Neural cell (in vitro differentiated cells): Measurements from ENCODE around the gene GAMT. TPM values are rescaled to one million over a fixed set of nuclear protein-coding genes. Genes with fewer than 3 reads are reported as not detected.

Experiments
- H2AFZ ChIP-seq: fragments of 200-600, 300-800 bp; sonication (generic), shearing (Covaris generic); 2 replicates; pipeline ENCODE4 v1.6.0; 2014; ENCODE audit warnings: low read depth, mild to moderate bottlenecking, antibody characterized with exemption, low read length, moderate library complexity
- H3F3A ChIP-seq: fragments of 200-600 bp; shearing (Covaris generic); 2 replicates; pipeline ENCODE4 v1.6.1; 2016; ENCODE audit warnings: mild to moderate bottlenecking, moderate library complexity, mixed read lengths, antibody characterized with exemption, low read length; ENCODE audit not compliant: insufficient read depth, poor library complexity, severe bottlenecking
- H3K27ac ChIP-seq: fragments of 200-600, 300-800 bp; sonication (generic), shearing (Covaris generic); 2 replicates; pipeline ENCODE4 v1.5.1; 2014; ENCODE audit warnings: mild to moderate bottlenecking, low read length, moderate library complexity
- H3K27me3 ChIP-seq: fragments of 300-800, 200-600 bp; sonication (generic), shearing (Covaris generic); 2 replicates; pipeline ENCODE4 v1.6.0; 2014; ENCODE audit warnings: mild to moderate bottlenecking, low read depth, low read length, moderate library complexity; ENCODE audit not compliant: insufficient read depth
- H3K36me3 ChIP-seq: fragments of 300-800, 200-600 bp; sonication (generic), shearing (Covaris generic); 2 replicates; pipeline ENCODE4 v1.5.1; 2014; ENCODE audit warnings: mild to moderate bottlenecking, antibody characterized with exemption, low read length, moderate library complexity; ENCODE audit not compliant: insufficient read depth
- H3K4me2 ChIP-seq: fragments of 300-800, 200-600 bp; sonication (generic), shearing (Covaris generic); 2 replicates; pipeline ENCODE4 v1.6.0; 2014; ENCODE audit warnings: mild to moderate bottlenecking, low read length
- H3K4me3 ChIP-seq: fragments of 300-800, 200-600 bp; sonication (generic), shearing (Covaris generic); 2 replicates; pipeline ENCODE4 v1.5.1; 2014; ENCODE audit warnings: mild to moderate bottlenecking, low read length, moderate library complexity
- H3K79me2 ChIP-seq: fragments of 200-600 bp; shearing (Covaris generic); replicated peaks from 2 replicates; pipeline ENCODE4 v1.6.0; 2014; ENCODE audit warnings: mild to moderate bottlenecking, low read length, moderate library complexity; ENCODE audit not compliant: insufficient read depth
- H3K9ac ChIP-seq: fragments of 300-800, 200-600 bp; sonication (generic), shearing (Covaris generic); 2 replicates; pipeline ENCODE4 v1.6.1; 2016; ENCODE audit warnings: mild to moderate bottlenecking, low read length, mixed read lengths
- H3K9me2 ChIP-seq: fragments of 200-600 bp; shearing (Covaris generic); 2 replicates; pipeline ENCODE4 v1.6.1; 2016; ENCODE audit warnings: mild to moderate bottlenecking, low read length, mixed read lengths; ENCODE audit not compliant: insufficient read depth
- H3K9me3 ChIP-seq: fragments of 200-600, 300-800 bp; sonication (generic), shearing (Covaris generic); 2 replicates; pipeline ENCODE4 v1.6.1; 2016; ENCODE audit warnings: mild to moderate bottlenecking, mixed run types, low read length, moderate library complexity, mixed read lengths
- H4K20me1 ChIP-seq: fragments of 200-600 bp; shearing (Covaris generic); 2 replicates; pipeline ENCODE4 v1.6.1; 2016; ENCODE audit warnings: mild to moderate bottlenecking, mixed run types; ENCODE audit not compliant: insufficient read depth
- EP300 ChIP-seq: fragments of 450-650 bp; conservative IDR thresholded peaks from 2 replicates; pipeline ENCODE4 v1.6.1; 2014; ENCODE audit warnings: antibody characterized with exemption, mild to moderate bottlenecking, moderate library complexity; ENCODE audit not compliant: poor library complexity, severe bottlenecking
- EZH2 ChIP-seq: fragments of 200-600, 300-800 bp; shearing (Covaris generic), sonication (generic); IDR thresholded peaks from 2 replicates; pipeline ENCODE4 v1.6.1; 2014; ENCODE audit warnings: antibody characterized with exemption, low read length, borderline replicate concordance, mild to moderate bottlenecking; ENCODE audit not compliant: insufficient read depth, poor library complexity, severe bottlenecking
- MXI1 ChIP-seq: fragments of 450-650 bp; conservative IDR thresholded peaks from 2 replicates; pipeline ENCODE4 v1.6.1; 2014; ENCODE audit warnings: antibody characterized with exemption, mild to moderate bottlenecking; ENCODE audit not compliant: poor library complexity, severe bottlenecking
- POLR2AphosphoS5 ChIP-seq: IDR thresholded peaks from 2 replicates; pipeline ENCODE4 v1.6.1; 2012
- RAD21 ChIP-seq: fragments of 450-650 bp; conservative IDR thresholded peaks from 2 replicates; pipeline ENCODE4 v1.6.1; 2014; ENCODE audit warnings: antibody characterized with exemption, mild to moderate bottlenecking, moderate library complexity
- SMC3 ChIP-seq: fragments of 450-650 bp; conservative IDR thresholded peaks from 2 replicates; pipeline ENCODE4 v1.6.1; 2014; ENCODE audit warnings: antibody characterized with exemption, mild to moderate bottlenecking, moderate library complexity; ENCODE audit not compliant: poor library complexity
- TAF1 ChIP-seq: IDR thresholded peaks from 2 replicates; pipeline ENCODE4 v1.6.1; 2012; ENCODE audit warnings: low read depth
- polyA plus RNA-seq: library from polyadenylated mRNA; depleted of rRNA; stranded (reverse); fragments of >200 nt; gene quantifications from 2 replicates; pipeline ENCODE4 v1.2.3, GENCODE V29; 2014
- TF ChIP-seq, protein P1 (sequence below): fragments of 450-650 bp; IDR thresholded peaks from 2 replicates; pipeline ENCODE4 v1.5.1; 2014; ENCODE audit warnings: antibody characterized with exemption, mild to moderate bottlenecking, moderate library complexity; ENCODE audit not compliant: poor library complexity, severe bottlenecking
- TF ChIP-seq, protein P2 (sequence below): IDR thresholded peaks from 2 replicates; pipeline ENCODE4 v1.6.1; 2012; ENCODE audit warnings: borderline replicate concordance

Gene GAMT
- polyA plus RNA-seq, 1 donor from 2014 or later = 32.5 TPM

DNA sequence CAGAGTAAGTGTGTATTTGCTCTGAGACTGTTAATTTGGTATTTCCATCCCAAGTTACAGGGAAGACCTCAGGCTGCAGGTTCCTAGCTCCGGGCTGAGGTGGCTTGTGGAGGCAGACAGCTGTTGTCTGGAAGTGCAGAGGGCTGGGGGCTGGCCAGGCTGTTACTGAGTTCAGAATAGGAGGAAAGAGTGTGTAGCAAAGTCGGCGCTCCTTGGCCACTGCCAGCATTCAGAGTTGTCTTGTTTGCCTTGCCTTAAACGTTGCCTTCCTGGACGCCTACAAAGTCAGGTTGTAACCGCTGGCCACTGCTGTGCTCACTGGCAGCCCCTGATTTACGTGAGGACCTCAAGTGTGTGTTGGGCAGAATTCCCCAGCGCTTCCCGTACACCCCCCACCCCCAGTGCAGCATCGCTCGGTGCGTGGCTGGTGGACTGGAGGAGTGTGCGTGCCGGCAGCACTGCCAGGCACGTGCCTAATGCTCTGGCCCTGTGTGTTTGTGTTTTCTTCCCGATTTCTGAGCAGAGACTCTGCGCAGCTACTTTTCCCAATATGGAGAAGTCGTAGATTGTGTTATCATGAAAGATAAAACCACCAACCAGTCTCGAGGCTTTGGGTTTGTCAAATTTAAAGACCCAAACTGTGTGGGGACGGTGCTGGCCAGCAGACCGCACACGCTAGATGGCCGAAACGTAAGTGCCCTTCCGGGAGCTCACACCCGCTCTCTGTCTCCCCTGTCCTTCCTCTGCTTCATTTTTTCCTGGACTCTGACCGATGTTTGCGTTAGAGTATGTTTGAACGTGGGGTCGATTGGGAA, 16.5 kb upstream of the GAMT start:
- no peak for TF ChIP-seq SMC3
- TF ChIP-seq TAF1 = no peak
- TF ChIP-seq EP300 = no peak
- TF ChIP-seq MXI1 = no peak
- no peak for TF ChIP-seq RAD21
- TF ChIP-seq, protein P1, sequence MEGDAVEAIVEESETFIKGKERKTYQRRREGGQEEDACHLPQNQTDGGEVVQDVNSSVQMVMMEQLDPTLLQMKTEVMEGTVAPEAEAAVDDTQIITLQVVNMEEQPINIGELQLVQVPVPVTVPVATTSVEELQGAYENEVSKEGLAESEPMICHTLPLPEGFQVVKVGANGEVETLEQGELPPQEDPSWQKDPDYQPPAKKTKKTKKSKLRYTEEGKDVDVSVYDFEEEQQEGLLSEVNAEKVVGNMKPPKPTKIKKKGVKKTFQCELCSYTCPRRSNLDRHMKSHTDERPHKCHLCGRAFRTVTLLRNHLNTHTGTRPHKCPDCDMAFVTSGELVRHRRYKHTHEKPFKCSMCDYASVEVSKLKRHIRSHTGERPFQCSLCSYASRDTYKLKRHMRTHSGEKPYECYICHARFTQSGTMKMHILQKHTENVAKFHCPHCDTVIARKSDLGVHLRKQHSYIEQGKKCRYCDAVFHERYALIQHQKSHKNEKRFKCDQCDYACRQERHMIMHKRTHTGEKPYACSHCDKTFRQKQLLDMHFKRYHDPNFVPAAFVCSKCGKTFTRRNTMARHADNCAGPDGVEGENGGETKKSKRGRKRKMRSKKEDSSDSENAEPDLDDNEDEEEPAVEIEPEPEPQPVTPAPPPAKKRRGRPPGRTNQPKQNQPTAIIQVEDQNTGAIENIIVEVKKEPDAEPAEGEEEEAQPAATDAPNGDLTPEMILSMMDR = no peak
- TF ChIP-seq POLR2AphosphoS5 = no peak
- TF ChIP-seq, protein P2, sequence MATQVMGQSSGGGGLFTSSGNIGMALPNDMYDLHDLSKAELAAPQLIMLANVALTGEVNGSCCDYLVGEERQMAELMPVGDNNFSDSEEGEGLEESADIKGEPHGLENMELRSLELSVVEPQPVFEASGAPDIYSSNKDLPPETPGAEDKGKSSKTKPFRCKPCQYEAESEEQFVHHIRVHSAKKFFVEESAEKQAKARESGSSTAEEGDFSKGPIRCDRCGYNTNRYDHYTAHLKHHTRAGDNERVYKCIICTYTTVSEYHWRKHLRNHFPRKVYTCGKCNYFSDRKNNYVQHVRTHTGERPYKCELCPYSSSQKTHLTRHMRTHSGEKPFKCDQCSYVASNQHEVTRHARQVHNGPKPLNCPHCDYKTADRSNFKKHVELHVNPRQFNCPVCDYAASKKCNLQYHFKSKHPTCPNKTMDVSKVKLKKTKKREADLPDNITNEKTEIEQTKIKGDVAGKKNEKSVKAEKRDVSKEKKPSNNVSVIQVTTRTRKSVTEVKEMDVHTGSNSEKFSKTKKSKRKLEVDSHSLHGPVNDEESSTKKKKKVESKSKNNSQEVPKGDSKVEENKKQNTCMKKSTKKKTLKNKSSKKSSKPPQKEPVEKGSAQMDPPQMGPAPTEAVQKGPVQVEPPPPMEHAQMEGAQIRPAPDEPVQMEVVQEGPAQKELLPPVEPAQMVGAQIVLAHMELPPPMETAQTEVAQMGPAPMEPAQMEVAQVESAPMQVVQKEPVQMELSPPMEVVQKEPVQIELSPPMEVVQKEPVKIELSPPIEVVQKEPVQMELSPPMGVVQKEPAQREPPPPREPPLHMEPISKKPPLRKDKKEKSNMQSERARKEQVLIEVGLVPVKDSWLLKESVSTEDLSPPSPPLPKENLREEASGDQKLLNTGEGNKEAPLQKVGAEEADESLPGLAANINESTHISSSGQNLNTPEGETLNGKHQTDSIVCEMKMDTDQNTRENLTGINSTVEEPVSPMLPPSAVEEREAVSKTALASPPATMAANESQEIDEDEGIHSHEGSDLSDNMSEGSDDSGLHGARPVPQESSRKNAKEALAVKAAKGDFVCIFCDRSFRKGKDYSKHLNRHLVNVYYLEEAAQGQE = no peak
- TF ChIP-seq EZH2 = no peak
- Histone ChIP-seq H3F3A (no peaks in the 10 kb centered on the region), H3K27me3 (no peaks in the 10 kb centered on the region), H3K4me2 (no peak overlapping the region), H3K4me3 (no peak overlapping the region), H3K9ac (no peak overlapping the region), H3K79me2 (peaks cover 43% of the 10 kb centered on the region), H4K20me1 (no peaks in the 10 kb centered on the region), H3K36me3 (no peaks in the 10 kb centered on the region), H3K9me3 (no peaks in the 10 kb centered on the region), H3K9me2 (no peaks in the 10 kb centered on the region), H3K27ac (no peak overlapping the region), H2AFZ (no peak overlapping the region)

DNA sequence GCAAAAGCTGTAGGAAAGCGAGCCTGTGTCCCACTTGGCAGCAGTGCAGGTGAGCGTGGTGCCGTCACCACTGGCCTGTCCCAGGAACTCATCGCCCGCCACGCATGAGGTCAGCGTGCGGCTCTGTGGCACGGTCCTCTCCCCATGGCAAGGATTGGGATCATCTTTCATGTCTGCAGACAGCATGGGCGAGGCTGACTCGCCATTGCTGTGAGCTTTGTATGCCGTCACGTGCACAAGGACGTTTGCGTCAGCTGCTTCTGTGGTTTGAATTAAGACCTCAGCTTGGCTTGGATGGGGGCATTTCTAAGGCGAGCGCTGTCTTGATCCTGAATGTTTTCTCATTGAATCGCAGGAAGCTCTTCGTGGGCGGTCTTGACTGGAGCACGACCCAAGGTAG, 15.8 kb upstream of the GAMT start:
- Histone ChIP-seq H3K9me2 (no peaks in the 10 kb centered on the region), H3K4me2 (no peak overlapping the region), H3K36me3 (no peaks in the 10 kb centered on the region), H3K27ac (no peak overlapping the region), H3K4me3 (no peak overlapping the region), H2AFZ (no peak overlapping the region), H3K27me3 (no peaks in the 10 kb centered on the region), H3K79me2 (peaks cover 50% of the 10 kb centered on the region), H3K9me3 (no peaks in the 10 kb centered on the region), H3K9ac (no peak overlapping the region), H3F3A (no peaks in the 10 kb centered on the region), H4K20me1 (no peaks in the 10 kb centered on the region)
- no peak for TF ChIP-seq EZH2
- no peak for TF ChIP-seq EP300
- TF ChIP-seq MXI1 = no peak
- no peak for TF ChIP-seq SMC3
- TF ChIP-seq, protein P2 = no peak
- TF ChIP-seq POLR2AphosphoS5 = no peak
- TF ChIP-seq, protein P1 = no peak
- TF ChIP-seq TAF1 = no peak
- TF ChIP-seq RAD21 = no peak
